ENCODE results near the gene AHNAK.

AHNAK gene

GRCh38 chr11:62428871-62429560, 117.6 kb downstream of the AHNAK start:
- DNase-seq = no peak

DNA sequence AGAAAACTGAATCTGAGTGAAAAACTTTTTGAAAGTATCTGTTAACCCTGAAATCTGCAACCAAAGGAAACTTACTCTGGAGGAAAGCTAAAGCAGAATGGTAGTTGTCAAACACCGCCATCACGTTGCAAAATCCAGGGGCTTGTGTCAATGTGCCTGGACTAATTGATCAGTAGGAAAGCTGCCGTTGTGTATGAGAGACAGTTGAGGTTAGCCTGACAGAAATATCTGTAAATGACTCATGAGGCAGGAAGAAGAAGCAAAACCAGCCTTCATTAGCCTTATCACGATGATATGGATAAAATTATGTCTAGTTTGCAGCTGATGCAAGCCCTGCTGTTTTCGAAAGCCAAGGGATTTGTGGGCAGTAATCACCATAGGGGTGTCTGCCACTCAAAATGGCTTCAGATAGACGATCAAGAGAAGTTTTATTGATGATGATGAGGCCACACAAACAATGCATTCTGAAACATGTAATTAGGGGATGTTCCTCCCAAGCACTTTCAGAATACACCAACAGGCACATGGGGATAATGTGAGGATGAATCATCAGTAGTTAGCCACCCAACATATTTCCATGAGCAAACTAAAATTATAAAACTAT, 118.9 kb downstream of the AHNAK start:
- no peak for DNase-seq

- no peak for DNase-seq
Observed at GRCh38 chr11:62423012-62423411, 123.6 kb downstream of the AHNAK start.

DNA sequence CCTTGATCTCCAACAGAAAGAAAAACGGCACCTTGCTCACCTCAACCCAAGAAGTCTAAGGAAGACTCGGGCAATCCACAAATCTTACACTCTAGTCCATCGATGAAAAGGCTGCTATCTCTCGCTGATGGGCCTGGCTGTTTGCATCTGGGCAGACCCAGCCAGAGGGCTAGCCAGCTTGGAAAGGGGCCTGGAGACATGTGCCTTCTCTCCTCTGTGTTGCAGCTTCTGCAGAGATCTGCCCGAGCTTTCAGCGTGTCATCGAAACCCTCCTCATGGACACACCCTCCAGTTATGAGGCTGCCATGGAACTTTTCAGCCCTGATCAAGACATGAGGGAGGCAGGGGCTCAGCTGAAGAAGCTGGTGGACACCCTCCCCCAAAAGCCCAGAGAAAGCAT, 124.6 kb downstream of the AHNAK start:
- no peak for DNase-seq

GRCh38 chr11:62420882-62421281, 125.7 kb downstream of the AHNAK start:
- no peak for DNase-seq

- DNase-seq = no peak
Observed at GRCh38 chr11:62419943-62420342, 126.7 kb downstream of the AHNAK start.

DNA sequence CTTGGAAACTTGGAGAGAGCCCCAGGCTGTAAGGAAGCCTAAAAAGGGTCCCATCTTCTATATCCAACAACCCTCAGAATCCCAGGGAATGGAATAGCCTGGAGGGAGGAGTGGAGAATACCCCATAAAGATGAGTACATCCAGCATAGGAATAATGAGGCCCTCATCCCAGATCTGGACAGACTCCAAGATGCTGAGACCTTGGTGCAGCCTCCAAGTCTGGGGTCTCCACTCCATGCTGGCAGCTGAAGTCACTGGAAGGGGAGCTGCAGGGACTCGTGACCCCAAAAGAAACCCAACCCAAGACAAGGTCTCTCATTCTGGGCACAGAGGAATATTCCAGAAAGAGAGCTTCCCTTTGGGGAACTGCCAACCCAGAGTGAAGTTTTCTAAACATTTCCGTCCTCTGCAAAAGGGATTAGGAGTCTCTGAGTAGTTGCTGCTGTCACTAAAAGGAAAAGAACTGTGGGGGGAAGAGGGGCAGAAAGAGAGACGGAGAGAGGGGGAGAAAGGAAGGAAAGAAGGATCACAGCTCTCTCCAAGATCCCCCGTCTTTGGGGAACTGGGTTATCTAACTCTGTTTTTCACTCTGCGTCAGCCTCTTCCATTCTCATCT, 127.2 kb downstream of the AHNAK start:
- DNase-seq = no peak

DNA sequence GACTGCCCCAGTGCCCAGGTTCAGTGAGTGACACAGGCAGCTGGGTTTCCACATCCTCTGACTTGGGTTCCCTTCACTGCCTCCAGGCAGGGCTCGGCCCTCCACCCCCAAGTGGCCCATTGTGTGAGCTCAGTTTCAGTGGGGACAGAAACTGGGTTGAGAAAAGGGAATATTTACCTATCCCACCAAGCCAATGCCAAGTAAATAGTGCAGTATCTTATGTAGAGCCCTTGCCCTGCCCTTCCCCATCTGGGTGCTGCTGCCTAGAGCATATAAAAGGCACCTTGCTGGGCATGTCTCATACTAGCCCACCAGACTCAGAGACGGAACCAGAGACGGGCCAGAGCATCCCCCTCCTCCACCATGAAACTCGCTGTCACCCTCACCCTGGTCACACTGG, 127.9 kb downstream of the AHNAK start, which contains the start of gene SCGB1A1:
Gene SCGB1A1 (plus strand): TSS at position 301 of the 400 bp plus-strand sequence. CDS start 63 bp downstream, at position 364.
- no peak for DNase-seq

- no peak for DNase-seq
Observed at GRCh38 chr11:62418136-62418535, 128.5 kb downstream of the AHNAK start.

- DNase-seq = no peak
Observed at GRCh38 chr11:62416596-62416995, 130.0 kb downstream of the AHNAK start.

- no peak for DNase-seq
Observed at GRCh38 chr11:62413060-62413696, 133.4 kb downstream of the AHNAK start.

DNA sequence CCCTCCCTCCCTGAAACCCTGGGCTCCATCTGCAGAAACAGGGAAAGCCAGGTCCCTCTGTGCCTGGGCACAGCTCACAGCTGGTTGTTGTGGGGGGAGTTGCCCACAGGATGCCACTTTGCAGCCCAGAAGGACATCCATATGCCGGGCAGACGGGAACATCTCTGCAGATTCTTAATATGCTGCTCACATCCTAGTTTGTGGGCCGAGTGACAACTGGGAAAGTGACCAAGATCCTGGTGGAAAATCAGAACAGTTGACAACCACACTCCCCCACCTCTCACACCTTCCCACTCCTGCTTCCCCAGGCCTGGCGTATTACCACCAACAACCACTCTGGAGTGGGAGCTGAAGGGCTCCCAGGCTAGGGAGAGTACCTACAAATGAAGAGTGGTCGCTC, 135.1 kb downstream of the AHNAK start:
- no peak for DNase-seq

DNA sequence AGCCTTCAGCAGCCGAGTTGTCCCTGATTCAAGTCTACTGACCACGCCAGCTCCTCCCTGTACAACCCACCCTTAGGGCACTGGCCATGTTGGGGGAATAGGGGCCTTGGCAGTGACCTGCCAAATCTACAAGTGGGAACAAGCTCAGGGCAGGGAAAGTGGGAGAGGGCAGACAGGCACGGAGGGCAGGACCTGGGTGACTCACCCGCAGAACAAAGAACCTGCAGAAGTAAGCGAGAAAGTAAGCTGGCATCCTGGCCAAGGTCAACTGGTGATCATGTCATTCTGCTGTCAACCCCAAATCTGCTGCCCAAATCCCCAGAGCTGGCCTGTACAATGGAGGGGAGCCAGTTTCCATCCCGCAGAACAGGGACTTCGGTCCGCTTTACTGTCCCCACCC, 135.6 kb downstream of the AHNAK start:
- DNase-seq = no peak

- DNase-seq = no peak
Observed at GRCh38 chr11:62409831-62410230, 136.8 kb downstream of the AHNAK start.

DNA sequence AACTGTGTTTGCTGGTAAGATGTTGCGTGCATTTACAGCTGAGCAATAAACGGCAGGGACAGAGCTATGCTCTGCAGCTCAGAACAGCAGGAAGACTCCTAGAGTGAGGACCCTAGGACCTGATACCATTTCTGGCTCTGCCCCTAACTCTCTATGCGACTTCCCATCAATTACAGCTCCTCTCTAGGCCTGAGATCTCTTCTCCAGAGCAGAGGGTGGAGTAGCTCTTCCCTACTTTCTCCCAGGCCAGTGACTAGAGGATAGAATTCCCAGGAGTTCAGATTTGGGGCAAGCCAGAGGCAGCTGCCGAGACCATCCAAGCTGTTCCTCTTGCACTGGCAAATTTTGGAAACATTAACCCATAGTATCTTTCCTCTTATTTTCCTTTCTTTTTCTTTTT, 140.6 kb downstream of the AHNAK start:
- DNase-seq = no peak

DNA sequence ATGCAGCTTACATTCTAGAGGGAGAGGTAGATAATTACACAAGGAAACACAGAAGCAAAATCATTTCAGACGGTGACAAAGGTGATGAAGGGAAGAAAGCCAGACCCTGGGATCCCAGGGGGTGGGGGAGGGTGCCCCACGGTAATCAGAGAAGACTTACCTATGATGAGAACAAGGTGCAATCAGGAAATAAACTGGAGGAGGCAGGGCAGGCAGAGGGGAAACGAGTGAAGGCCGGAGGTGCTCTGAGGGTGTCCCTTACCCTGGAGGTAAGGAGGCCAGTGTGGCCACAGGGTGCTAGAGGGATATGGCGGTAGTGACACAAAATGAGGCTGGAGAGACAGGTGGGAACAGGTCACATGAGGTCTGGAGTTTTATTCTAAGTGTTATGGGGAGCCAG, 141.7 kb downstream of the AHNAK start:
- no peak for DNase-seq

DNA sequence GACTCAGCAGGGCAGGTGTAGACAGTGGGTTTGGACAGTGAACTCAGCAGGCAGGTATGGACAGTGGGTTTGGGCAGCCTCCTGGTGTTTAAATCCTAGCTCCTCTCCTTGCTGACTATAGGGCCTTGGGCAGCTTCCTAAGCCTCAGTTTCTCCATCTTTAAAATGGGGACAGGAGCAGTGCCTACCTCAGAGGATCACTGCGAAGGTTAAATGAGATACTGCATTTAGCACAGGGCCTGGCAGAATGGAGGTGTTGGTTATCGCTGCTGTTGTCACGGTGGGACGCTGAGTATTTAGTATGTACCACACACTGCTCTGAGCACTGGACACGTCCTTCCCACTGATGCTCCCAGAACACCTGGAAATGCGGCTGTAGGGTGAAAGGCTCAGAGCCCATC, 142.2 kb downstream of the AHNAK start:
- no peak for DNase-seq

DNA sequence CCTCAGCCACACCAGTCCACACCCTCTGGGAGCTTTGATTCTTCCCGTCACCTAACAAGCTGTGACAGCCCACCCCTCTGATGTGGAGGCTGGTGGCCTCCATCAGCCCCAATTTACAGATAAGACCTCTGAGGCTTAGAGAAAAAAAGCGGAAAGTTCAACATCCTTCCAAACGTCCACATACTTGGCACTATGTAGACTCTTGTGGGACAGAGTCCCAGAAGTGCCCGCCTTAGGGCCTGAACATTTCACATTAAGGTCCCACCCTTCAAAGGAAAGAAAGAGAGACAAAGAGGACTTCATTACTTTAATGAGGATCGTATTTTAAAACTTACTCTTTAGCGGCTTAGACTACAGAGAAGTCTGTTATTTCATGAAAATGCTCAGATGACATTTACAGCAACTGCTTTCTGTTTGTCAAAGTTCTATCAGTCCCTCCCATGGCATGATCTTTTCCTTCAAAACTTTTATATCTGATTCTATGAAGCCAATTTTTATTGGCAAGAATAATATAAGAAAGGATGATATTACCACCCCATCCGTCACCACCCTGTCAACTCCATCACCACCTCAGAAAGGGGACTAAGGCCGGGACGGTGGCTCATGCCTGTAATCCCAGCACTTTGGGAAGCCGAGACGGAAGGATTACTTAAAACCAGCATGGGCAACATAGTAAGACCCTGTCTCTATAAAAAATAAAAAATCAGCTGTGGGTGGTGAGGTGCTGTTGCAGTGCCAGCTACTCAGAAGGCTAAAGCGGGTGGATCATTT, 143.5 kb downstream of the AHNAK start:
- no peak for DNase-seq

DNA sequence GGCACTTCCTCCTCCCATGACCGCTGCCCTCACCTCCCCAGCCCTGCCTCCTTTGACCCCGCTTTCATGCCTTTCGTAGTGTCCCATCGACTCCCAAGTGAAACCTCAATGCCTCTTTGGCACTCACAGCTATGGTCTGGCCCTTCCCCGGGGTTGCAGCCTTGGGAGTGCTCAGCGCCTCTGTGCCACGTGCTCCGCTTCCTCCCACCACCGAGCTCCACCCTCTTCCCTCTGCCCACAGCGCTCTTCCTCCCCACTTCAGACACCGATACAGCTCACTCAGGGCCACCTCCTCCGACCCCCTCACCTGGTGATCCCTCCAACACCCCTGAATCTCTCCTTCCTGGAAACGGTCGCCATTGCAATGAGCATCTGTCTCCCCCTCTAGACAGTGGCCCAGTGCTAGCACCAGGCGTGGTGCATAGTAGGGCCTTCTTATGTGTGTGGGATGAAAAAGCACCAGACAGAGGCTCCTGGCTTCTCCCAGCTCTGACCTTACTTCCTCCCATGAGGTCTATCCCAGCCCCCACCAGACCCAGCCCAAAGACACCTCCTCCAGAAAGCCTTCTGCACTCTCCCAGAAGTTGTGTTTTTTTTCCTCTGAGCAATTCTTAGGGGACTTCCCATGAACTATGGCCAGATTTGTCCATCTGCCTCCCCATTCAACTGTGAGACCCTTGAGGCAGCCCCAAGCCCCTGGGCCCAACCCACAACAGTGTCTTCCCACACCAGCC, 144.2 kb downstream of the AHNAK start:
- no peak for DNase-seq

- no peak for DNase-seq
Observed at GRCh38 chr11:62401811-62402210, 144.8 kb downstream of the AHNAK start.

DNA sequence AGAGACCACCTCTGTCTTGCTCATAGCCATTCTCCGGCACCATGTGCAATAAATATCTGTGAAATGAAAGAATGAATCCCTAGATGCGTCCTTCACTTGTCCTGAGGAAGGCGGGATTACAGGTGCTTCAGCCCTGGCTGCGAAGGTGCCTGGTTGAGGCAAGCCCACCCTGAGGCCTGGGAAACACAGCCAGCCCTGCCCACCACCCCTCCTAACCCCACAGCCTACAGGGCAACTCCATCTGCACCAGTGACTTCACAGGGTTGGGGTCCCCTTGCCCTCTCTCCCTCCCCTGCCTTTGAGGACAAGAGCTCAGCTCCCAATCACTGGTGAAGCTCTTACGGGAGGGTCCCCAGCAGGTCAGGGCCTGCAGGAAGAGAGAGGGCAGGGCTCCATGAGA, 145.2 kb downstream of the AHNAK start:
- DNase-seq = no peak

DNA sequence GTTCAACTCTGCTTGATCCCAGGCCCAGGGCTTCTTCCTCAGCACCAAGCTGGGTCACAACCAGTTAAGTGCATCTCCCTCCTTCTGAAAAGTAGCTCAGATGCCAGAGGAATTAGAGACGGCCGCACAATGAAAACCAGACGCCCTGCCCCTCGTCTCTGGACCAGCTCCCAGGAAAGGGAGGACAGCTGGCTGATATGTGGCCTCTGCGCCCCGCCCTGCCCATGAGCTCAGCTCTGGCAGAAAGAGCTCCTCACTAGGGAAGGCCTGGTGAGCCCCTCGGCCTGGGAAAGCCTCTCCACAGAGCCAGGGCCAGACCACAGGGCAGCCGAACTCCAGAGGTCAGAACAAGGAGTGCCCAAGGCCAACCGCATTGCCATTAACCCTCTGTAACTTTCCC, 145.8 kb downstream of the AHNAK start:
- no peak for DNase-seq
